Fibroblast of lung (primary cell): Measurements from ENCODE around the gene PRPF31.

Experiments
- CTCF ChIP-seq, 2 donors: IDR thresholded peaks in 1 of 2; conservative IDR thresholded peaks in 1 of 2; 1 replicate in 1 of 2; 2 replicates in 1 of 2; pipeline ENCODE4 v1.5.1; 2011 to 2012; ENCODE audit warnings: low read length in 2 of 2, control low read depth in 1 of 2, inconsistent platforms in 1 of 2, low read depth in 1 of 2, mild to moderate bottlenecking in 1 of 2
- EZH2 ChIP-seq: IDR thresholded peaks from 2 replicates; pipeline ENCODE4 v1.5.1; 2012; ENCODE audit warnings: low read length, control low read depth, mild to moderate bottlenecking; ENCODE audit errors: missing control alignments

- no peak for TF ChIP-seq EZH2
- TF ChIP-seq CTCF (conservative IDR thresholded peaks at IDR 0.05 in 1 of 2, IDR thresholded peaks at IDR 0.05 in 1 of 2; ENCODE audit: low read depth in 1 of 2, low read length in 2 of 2), result no peak
Measured at GRCh38 chr19:54156490-54156889, 40.9 kb downstream of the PRPF31 start.
